Activated T-cell treated with anti-CD3 and anti-CD28 coated beads, Interleukin-2, amount 50 U/mL, for 4 hours (primary cell): ENCODE measurements around the gene SLC6A2. TPM values are rescaled to one million over a fixed set of nuclear protein-coding genes. Genes with fewer than 3 reads are reported as not detected.

Experiments used
- ATAC-seq, 2 donors: fragments of 200-7000 bp; cut with Tn5 transposase; one replicate each; pipeline ENCODE4 v1.10.0; 2021
- DNase-seq: peaks from one replicate; pipeline ENCODE4 v3.0.0-alpha.2; 2020
- H3K27me3 Mint-ChIP-seq: one replicate; pipeline ENCODE4 v1.8.0; 2021; ENCODE audit warnings: low read depth, mixed read lengths
- H3K36me3 Mint-ChIP-seq: one replicate; pipeline ENCODE4 v1.8.0; 2022; ENCODE audit warnings: mixed read lengths; ENCODE audit not compliant: insufficient read depth
- H3K4me1 Mint-ChIP-seq: one replicate; pipeline ENCODE4 v1.8.0; 2021; ENCODE audit warnings: low read depth, mixed read lengths
- H3K4me3 Mint-ChIP-seq: one replicate; pipeline ENCODE4 v1.8.0; 2021; ENCODE audit warnings: mild to moderate bottlenecking, moderate library complexity, mixed read lengths
- H3K9me3 Mint-ChIP-seq: one replicate; pipeline ENCODE4 v1.8.0; 2021; ENCODE audit warnings: mixed read lengths
- total RNA-seq, 3 donors: library from RNA; stranded (reverse); gene quantifications; one replicate each; pipeline ENCODE4 v1.2.1, GENCODE V29; 2021

SLC6A2 gene
- total RNA-seq, 3 donors from 2014 or later: not detected

- DNase-seq: no peak
- no peak for ATAC-seq
- H3K36me3 Mint-ChIP-seq: no peaks in the 10 kb centered on the region
- no peaks in the 10 kb centered on the region for H3K4me1 Mint-ChIP-seq
- H3K9me3 Mint-ChIP-seq: no peaks in the 10 kb centered on the region
- H3K27me3 Mint-ChIP-seq: no peaks in the 10 kb centered on the region
- H3K4me3 Mint-ChIP-seq: no peak overlapping the region
Observed at GRCh38 chr16:55671974-55672280, 16.1 kb downstream of the SLC6A2 start.

DNA sequence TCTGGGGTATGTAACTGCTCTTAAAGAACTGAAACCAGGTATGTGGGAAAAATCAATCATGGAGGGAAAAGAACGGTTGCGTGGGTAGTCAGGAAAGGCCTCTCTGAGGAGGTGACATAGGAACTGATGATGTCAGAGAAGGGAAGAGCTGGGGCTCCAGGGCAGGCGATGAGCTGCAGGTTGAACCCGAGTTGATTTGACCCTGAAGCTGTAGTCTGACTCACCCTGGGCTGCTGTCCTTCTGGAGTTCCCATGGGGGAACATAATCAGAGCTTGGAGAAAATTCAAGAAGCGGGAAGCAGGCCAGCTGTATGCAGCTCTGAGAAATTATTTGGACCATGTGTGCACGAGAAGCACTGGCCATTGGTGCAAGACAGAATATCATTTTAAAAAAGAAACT, 16.7 kb downstream of the SLC6A2 start:
- ATAC-seq: no peak
- DNase-seq: no peak
- Mint-ChIP-seq H3K4me3 (no peak overlapping the region), H3K27me3 (no peaks in the 10 kb centered on the region), H3K36me3 (no peaks in the 10 kb centered on the region), H3K4me1 (no peaks in the 10 kb centered on the region), H3K9me3 (no peaks in the 10 kb centered on the region)

DNA sequence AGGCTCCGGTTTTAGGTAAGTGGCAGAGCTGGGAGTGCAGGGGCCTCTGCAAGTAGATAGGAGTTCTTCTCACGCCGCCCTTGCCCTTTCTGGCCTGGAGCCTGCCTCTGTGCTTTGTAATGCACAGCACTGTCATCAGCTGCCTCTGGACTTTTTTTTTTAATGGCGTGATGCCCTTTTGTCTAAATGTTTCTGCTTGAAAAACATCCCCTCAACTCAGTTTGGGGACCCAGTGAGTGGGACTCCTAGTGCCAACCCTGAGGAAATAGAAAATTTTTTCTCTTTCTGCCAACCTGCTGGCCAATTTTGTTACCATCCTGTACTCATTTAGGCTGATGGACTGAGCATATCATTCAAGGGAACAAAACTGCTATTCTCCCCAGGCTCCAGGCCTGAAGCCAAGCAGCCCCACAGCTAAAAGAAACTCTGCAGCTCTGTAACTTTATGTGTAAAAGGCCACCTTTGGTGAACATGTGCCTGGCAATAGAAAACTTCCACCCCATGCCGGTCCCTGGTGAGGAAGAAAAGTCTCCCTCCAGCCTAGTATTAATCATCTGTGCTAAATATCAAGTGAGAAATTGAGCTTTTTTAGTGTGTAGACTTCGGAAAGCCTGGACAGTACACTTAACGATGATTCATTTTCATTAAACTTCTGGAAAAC, 22.5 kb downstream of the SLC6A2 start:
- Mint-ChIP-seq H3K27me3 (peaks cover 5% of the 10 kb centered on the region), H3K4me3 (no peak overlapping the region), H3K36me3 (no peaks in the 10 kb centered on the region), H3K9me3 (no peaks in the 10 kb centered on the region), H3K4me1 (no peaks in the 10 kb centered on the region)
- no peak for ATAC-seq
- no peak for DNase-seq

DNA sequence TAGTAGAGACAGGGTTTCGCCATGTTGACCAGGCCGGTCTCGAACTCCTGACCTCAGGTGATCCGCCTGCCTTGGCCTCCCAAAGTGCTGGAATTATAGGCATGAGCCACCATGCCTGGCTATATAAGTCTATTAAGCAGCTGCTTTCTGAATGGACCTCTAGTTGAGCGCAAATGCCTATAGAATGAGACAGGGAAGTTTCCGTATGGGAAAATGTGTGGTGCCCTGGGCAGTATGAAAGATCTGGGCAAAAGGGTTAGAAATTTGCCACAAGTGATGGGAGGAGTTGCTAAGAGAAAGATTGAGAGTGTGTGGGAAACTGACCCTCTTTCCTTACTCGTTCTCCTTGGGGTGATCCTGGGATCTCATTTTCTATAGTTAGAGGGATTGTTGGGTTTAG, 26.3 kb downstream of the SLC6A2 start:
- H3K4me1 Mint-ChIP-seq: no peaks in the 10 kb centered on the region
- no peak overlapping the region for H3K4me3 Mint-ChIP-seq
- ATAC-seq (no peak), DNase-seq (no peak)
- peaks cover 6% of the 10 kb centered on the region for H3K27me3 Mint-ChIP-seq
- H3K36me3 Mint-ChIP-seq: no peaks in the 10 kb centered on the region
- H3K9me3 Mint-ChIP-seq: no peaks in the 10 kb centered on the region

DNA sequence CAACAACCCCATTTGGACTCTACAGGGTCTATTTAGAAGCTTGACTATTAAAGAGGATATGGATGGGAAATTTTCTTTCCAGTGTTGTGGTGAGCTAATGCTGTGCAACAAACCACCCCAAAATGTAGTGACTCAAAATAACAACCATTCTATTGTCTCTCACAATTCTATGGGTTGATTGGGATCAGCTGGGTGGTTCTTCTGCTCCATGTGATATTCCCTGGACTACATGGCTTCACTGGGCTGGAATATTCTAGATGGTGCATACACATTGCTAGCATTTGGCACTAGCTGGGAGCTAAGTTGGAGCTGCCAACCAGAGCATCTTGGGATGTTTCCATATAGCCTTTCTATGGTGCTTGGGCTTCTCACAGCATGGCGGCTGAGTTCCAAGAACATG, 30.2 kb downstream of the SLC6A2 start:
- H3K4me1 Mint-ChIP-seq: no peaks in the 10 kb centered on the region
- no peaks in the 10 kb centered on the region for H3K36me3 Mint-ChIP-seq
- ATAC-seq: no peak
- peaks cover 10% of the 10 kb centered on the region for H3K27me3 Mint-ChIP-seq
- DNase-seq: no peak
- H3K4me3 Mint-ChIP-seq: no peak overlapping the region
- H3K9me3 Mint-ChIP-seq: no peaks in the 10 kb centered on the region

DNA sequence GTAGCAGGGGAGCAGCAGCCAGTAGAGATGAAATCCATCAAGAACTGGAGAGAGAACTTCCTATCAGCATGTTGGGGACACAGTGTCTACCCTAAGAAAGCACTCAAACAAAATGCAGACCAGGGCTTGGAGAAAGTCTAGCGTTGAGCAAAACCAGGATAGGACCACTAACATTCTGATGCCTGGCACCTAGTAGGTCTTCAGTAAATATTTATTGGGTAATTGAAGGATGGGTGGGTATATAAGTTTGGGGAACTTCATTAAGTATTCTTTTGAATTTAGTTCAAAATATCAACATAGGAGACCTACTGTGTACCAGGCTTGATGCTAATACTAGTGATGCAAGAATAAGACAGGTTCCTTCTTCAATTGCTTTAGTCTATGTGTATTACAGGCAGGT, 30.9 kb downstream of the SLC6A2 start:
- H3K4me3 Mint-ChIP-seq: no peak overlapping the region
- H3K36me3 Mint-ChIP-seq: no peaks in the 10 kb centered on the region
- DNase-seq (no peak), ATAC-seq (no peak)
- peaks cover 10% of the 10 kb centered on the region for H3K27me3 Mint-ChIP-seq
- no peaks in the 10 kb centered on the region for H3K9me3 Mint-ChIP-seq
- no peaks in the 10 kb centered on the region for H3K4me1 Mint-ChIP-seq

DNA sequence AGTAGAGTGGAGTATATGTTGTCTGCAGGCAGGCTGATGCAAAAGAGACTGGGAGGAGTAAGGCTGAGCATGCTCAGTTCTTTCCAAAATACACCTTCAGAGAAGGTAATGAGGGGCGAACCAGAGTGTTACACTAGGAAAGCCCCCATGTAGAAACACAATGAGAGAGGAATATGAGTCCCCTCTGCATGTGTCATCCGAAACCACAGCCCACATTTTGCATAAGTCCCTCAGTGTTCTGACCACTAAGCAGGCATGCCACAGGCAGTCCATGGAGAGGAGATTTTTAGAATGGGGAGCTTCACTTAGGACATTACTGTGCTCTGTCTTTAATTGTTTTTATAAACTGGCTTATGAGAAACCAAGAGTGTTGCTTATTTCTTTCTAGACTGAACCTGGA, 32.0 kb downstream of the SLC6A2 start:
- H3K4me3 Mint-ChIP-seq: no peak overlapping the region
- peaks cover 9% of the 10 kb centered on the region for H3K27me3 Mint-ChIP-seq
- DNase-seq (no peak), ATAC-seq (no peak)
- no peaks in the 10 kb centered on the region for H3K9me3 Mint-ChIP-seq
- H3K4me1 Mint-ChIP-seq: no peaks in the 10 kb centered on the region
- no peaks in the 10 kb centered on the region for H3K36me3 Mint-ChIP-seq

GRCh38 chr16:55690841-55691240, 35.1 kb downstream of the SLC6A2 start:
- peaks cover 7% of the 10 kb centered on the region for H3K27me3 Mint-ChIP-seq
- ATAC-seq: no peak

GRCh38 chr16:55691771-55692170, 36.0 kb downstream of the SLC6A2 start:
- ATAC-seq: no peak
- Mint-ChIP-seq H3K36me3 (no peaks in the 10 kb centered on the region), H3K4me3 (no peak overlapping the region), H3K9me3 (no peaks in the 10 kb centered on the region), H3K27me3 (peaks cover 7% of the 10 kb centered on the region), H3K4me1 (no peaks in the 10 kb centered on the region)
- DNase-seq: no peak

More at GRCh38 chr16:55690841-55691240, 35.1 kb downstream of the SLC6A2 start:
- no peaks in the 10 kb centered on the region for H3K4me1 Mint-ChIP-seq
- H3K9me3 Mint-ChIP-seq: no peaks in the 10 kb centered on the region
- H3K4me3 Mint-ChIP-seq: no peak overlapping the region
- no peak for DNase-seq
- no peaks in the 10 kb centered on the region for H3K36me3 Mint-ChIP-seq

- H3K27me3 Mint-ChIP-seq: peaks cover 5% of the 10 kb centered on the region
- no peak overlapping the region for H3K4me3 Mint-ChIP-seq
- DNase-seq: no peak
- H3K9me3 Mint-ChIP-seq: no peaks in the 10 kb centered on the region
- no peaks in the 10 kb centered on the region for H3K36me3 Mint-ChIP-seq
- ATAC-seq: no peak
- no peaks in the 10 kb centered on the region for H3K4me1 Mint-ChIP-seq
Observed at GRCh38 chr16:55695595-55695994, 39.8 kb downstream of the SLC6A2 start.

DNA sequence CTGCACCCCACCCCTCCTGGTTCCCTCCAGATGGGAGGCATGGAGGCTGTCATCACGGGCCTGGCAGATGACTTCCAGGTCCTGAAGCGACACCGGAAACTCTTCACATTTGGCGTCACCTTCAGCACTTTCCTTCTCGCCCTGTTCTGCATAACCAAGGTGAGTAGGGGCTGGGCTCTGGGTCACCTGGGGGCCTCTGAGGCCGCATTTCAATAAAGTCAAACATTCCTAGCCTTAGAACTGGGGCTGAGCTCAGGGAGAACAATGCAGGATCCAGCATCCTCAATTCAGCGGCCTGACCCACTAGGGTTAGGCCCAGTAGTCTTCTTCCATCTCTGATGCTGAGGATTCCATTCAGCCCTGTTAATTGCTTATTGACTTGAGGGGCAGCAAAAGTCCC, 42.1 kb downstream of the SLC6A2 start:
- Mint-ChIP-seq H3K9me3 (no peaks in the 10 kb centered on the region), H3K36me3 (no peaks in the 10 kb centered on the region), H3K4me3 (no peak overlapping the region), H3K27me3 (no peaks in the 10 kb centered on the region), H3K4me1 (no peaks in the 10 kb centered on the region)
- DNase-seq (no peak), ATAC-seq (no peak)

DNA sequence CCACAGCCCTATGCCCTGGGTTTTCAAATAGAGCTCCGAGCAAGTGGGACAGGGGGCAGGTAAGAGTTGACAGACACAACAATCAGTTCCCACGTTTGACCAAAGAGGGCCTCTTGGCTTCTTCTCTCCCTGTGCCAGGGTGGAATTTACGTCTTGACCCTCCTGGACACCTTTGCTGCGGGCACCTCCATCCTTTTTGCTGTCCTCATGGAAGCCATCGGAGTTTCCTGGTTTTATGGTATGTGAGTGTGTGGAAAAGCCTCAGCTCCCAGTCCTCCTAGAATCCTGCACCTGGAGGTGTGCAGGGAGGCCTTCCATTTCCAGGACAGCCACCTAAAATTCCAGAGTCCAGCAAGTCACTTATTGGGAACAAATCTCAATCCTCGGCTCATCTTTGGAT, 42.5 kb downstream of the SLC6A2 start:
- H3K9me3 Mint-ChIP-seq: no peaks in the 10 kb centered on the region
- ATAC-seq: no peak
- peaks cover 3% of the 10 kb centered on the region for H3K27me3 Mint-ChIP-seq
- no peaks in the 10 kb centered on the region for H3K36me3 Mint-ChIP-seq
- H3K4me1 Mint-ChIP-seq: peaks cover 2% of the 10 kb centered on the region
- no peak for DNase-seq
- H3K4me3 Mint-ChIP-seq: no peak overlapping the region

GRCh38 chr16:55698946-55699345, 43.2 kb downstream of the SLC6A2 start:
- H3K4me1 Mint-ChIP-seq: peaks cover 2% of the 10 kb centered on the region
- no peaks in the 10 kb centered on the region for H3K9me3 Mint-ChIP-seq
- H3K36me3 Mint-ChIP-seq: no peaks in the 10 kb centered on the region
- ATAC-seq (no peak), DNase-seq (no peak)
- H3K27me3 Mint-ChIP-seq: peaks cover 3% of the 10 kb centered on the region
- no peak overlapping the region for H3K4me3 Mint-ChIP-seq

- no peak for ATAC-seq
- Mint-ChIP-seq H3K9me3 (no peaks in the 10 kb centered on the region), H3K36me3 (no peaks in the 10 kb centered on the region), H3K4me1 (peaks cover 2% of the 10 kb centered on the region), H3K27me3 (peaks cover 3% of the 10 kb centered on the region), H3K4me3 (no peak overlapping the region)
- no peak for DNase-seq
Observed at GRCh38 chr16:55699616-55700015, 43.8 kb downstream of the SLC6A2 start.

GRCh38 chr16:55700067-55700466, 44.3 kb downstream of the SLC6A2 start:
- Mint-ChIP-seq H3K4me1 (peaks cover 2% of the 10 kb centered on the region), H3K36me3 (no peaks in the 10 kb centered on the region), H3K9me3 (no peaks in the 10 kb centered on the region), H3K27me3 (peaks cover 3% of the 10 kb centered on the region), H3K4me3 (no peak overlapping the region)
- no peak for ATAC-seq
- DNase-seq: no peak

- H3K4me1 Mint-ChIP-seq: peaks cover 2% of the 10 kb centered on the region
- peaks cover 6% of the 10 kb centered on the region for H3K27me3 Mint-ChIP-seq
- no peaks in the 10 kb centered on the region for H3K36me3 Mint-ChIP-seq
- no peak overlapping the region for H3K4me3 Mint-ChIP-seq
- H3K9me3 Mint-ChIP-seq: no peaks in the 10 kb centered on the region
- ATAC-seq (no peak), DNase-seq (no peak)
Observed at GRCh38 chr16:55700961-55701360, 45.2 kb downstream of the SLC6A2 start.
